ENCODE data around the gene CHID1.

Gene CHID1

GRCh38 chr11:877565-877964, 33.0 kb downstream of the CHID1 start:
- Histone ChIP-seq H3K4me1 (ENCODE audit: insufficient read depth, low read length, poor library complexity, severe bottlenecking) (no peaks in the 10 kb centered on the region), H2AFZ (ENCODE audit: low read length) (no peak overlapping the region), H3K4me2 (ENCODE audit: low read depth, low read length, poor library complexity, severe bottlenecking) (no peak overlapping the region), H3K9ac (ENCODE audit: low read depth, low read length, poor library complexity, severe bottlenecking) (no peak overlapping the region), H3K9me2 (replicated peaks; ENCODE audit: low read depth, low read length) (no peaks in the 10 kb centered on the region), H3K79me2 (ENCODE audit: insufficient read depth, low read length) (no peaks in the 10 kb centered on the region), H4K20me1 (ENCODE audit: insufficient read depth, low read length, poor library complexity, severe bottlenecking) (no peaks in the 10 kb centered on the region), H3K36me3 (ENCODE audit: insufficient read depth, low read length) (peaks cover 3% of the 10 kb centered on the region; the same call in 1 of the 2 replicates), H3F3A (ENCODE audit: low read depth) (no peaks in the 10 kb centered on the region), H3K27me3 (ENCODE audit: insufficient read depth, low read length, poor library complexity, severe bottlenecking) (no peaks in the 10 kb centered on the region), H3K9me3 (ENCODE audit: insufficient read depth, low read depth, low read length) (no peaks in the 10 kb centered on the region), H3K4me3 (ENCODE audit: low read length, poor library complexity, severe bottlenecking) (no peak overlapping the region)
- no peak for TF ChIP-seq EZH2phosphoT487 (IDR thresholded peaks at IDR 0.05; ENCODE audit: borderline replicate concordance)
- TF ChIP-seq CTCF (conservative IDR thresholded peaks at IDR 0.05; ENCODE audit: low read length) = no peak

DNA sequence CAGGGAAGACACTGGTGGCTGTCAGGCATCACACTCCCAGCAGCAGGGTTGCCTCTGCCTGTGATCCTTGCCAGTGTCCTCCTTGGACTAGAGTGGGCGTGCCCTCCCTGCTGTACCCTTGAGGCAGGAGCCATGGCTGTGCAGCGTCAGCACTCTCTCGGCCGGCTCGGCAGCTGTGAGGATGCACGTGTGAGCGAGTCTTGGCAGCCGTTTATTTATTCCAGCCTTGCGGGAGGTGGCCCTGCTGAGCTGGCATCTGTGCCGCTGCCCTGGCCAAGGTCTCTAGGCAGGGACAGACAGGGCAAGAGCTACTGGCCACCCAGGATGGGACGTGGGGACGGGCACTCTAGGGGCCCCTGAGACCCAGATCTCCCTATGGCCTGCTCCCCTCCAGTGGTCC, 34.1 kb downstream of the CHID1 start:
- no peaks in the 10 kb centered on the region for H3K9me2 ChIP-seq (replicated peaks; ENCODE audit: low read depth, low read length)
- peaks cover 3% of the 10 kb centered on the region; the same call in 1 of the 2 replicates for H3K36me3 ChIP-seq (ENCODE audit: insufficient read depth, low read length)
- H3K79me2 ChIP-seq (ENCODE audit: insufficient read depth, low read length) = no peaks in the 10 kb centered on the region
- H3K4me1 ChIP-seq (ENCODE audit: insufficient read depth, low read length, poor library complexity, severe bottlenecking) = no peaks in the 10 kb centered on the region
- no peaks in the 10 kb centered on the region for H3F3A ChIP-seq (ENCODE audit: low read depth)
- H3K27me3 ChIP-seq (ENCODE audit: insufficient read depth, low read length, poor library complexity, severe bottlenecking) = no peaks in the 10 kb centered on the region
- no peak overlapping the region for H3K4me3 ChIP-seq (ENCODE audit: low read length, poor library complexity, severe bottlenecking)
- no peak overlapping the region for H2AFZ ChIP-seq (ENCODE audit: low read length)
- H3K9ac ChIP-seq (ENCODE audit: low read depth, low read length, poor library complexity, severe bottlenecking) = no peak overlapping the region
- H3K4me2 ChIP-seq (ENCODE audit: low read depth, low read length, poor library complexity, severe bottlenecking) = no peak overlapping the region
- no peak for TF ChIP-seq CTCF (conservative IDR thresholded peaks at IDR 0.05; ENCODE audit: low read length)
- TF ChIP-seq EZH2phosphoT487 (IDR thresholded peaks at IDR 0.05; ENCODE audit: borderline replicate concordance) = no peak
- no peaks in the 10 kb centered on the region for H4K20me1 ChIP-seq (ENCODE audit: insufficient read depth, low read length, poor library complexity, severe bottlenecking)
- no peaks in the 10 kb centered on the region for H3K9me3 ChIP-seq (ENCODE audit: insufficient read depth, low read depth, low read length)

- no peak overlapping the region for H3K4me2 ChIP-seq (ENCODE audit: low read depth, low read length, poor library complexity, severe bottlenecking)
- H2AFZ ChIP-seq (ENCODE audit: low read length) = no peak overlapping the region
- no peaks in the 10 kb centered on the region for H3K9me3 ChIP-seq (ENCODE audit: insufficient read depth, low read depth, low read length)
- H3K4me1 ChIP-seq (ENCODE audit: insufficient read depth, low read length, poor library complexity, severe bottlenecking) = no peaks in the 10 kb centered on the region
- H3K9me2 ChIP-seq (replicated peaks; ENCODE audit: low read depth, low read length) = no peaks in the 10 kb centered on the region
- no peaks in the 10 kb centered on the region for H3K27me3 ChIP-seq (ENCODE audit: insufficient read depth, low read length, poor library complexity, severe bottlenecking)
- H3K79me2 ChIP-seq (ENCODE audit: insufficient read depth, low read length) = no peaks in the 10 kb centered on the region
- TF ChIP-seq CTCF (conservative IDR thresholded peaks at IDR 0.05; ENCODE audit: low read length) = no peak
- no peak for TF ChIP-seq EZH2phosphoT487 (IDR thresholded peaks at IDR 0.05; ENCODE audit: borderline replicate concordance)
- H3K4me3 ChIP-seq (ENCODE audit: low read length, poor library complexity, severe bottlenecking) = no peak overlapping the region
- no peaks in the 10 kb centered on the region for H3F3A ChIP-seq (ENCODE audit: low read depth)
- no peak overlapping the region for H3K9ac ChIP-seq (ENCODE audit: low read depth, low read length, poor library complexity, severe bottlenecking)
- H4K20me1 ChIP-seq (ENCODE audit: insufficient read depth, low read length, poor library complexity, severe bottlenecking) = no peaks in the 10 kb centered on the region
- peaks cover 1% of the 10 kb centered on the region; the same call in 1 of the 2 replicates for H3K36me3 ChIP-seq (ENCODE audit: insufficient read depth, low read length)
Observed at GRCh38 chr11:875769-876301, 34.8 kb downstream of the CHID1 start.
